Measurements from ENCODE around the gene C4orf50.

Gene C4orf50

GRCh38 chr4:5976921-5977320 lies 41.3 kb downstream of the C4orf50 start:
- H3F3A ChIP-seq (ENCODE audit: insufficient read depth), result no peaks in the 10 kb centered on the region
- H3K79me2 ChIP-seq (ENCODE audit: insufficient read depth, low read length), result no peaks in the 10 kb centered on the region
- no peak overlapping the region for H3K27ac ChIP-seq (ENCODE audit: low read depth, low read length)
- H4K20me1 ChIP-seq (ENCODE audit: low read depth, low read length), result no peaks in the 10 kb centered on the region
- no peaks in the 10 kb centered on the region for H3K9me2 ChIP-seq (replicated peaks; ENCODE audit: insufficient read depth, low read length)
- TF ChIP-seq EZH2phosphoT487 (conservative IDR thresholded peaks at IDR 0.05; ENCODE audit: low read length) (no peak), CTCF (IDR thresholded peaks at IDR 0.05; ENCODE audit: insufficient read depth, low read length, poor library complexity, severe bottlenecking) (no peak)
- no peaks in the 10 kb centered on the region for H3K9me3 ChIP-seq (ENCODE audit: insufficient read depth, low read length)
- H3K4me3 ChIP-seq (ENCODE audit: insufficient read depth, low read length, poor library complexity, severe bottlenecking), result no peak overlapping the region
- no peak overlapping the region for H3K9ac ChIP-seq (ENCODE audit: low read length)
- H3K4me2 ChIP-seq (ENCODE audit: low read depth, low read length, poor library complexity, severe bottlenecking), result no peak overlapping the region
- H3K36me3 ChIP-seq (ENCODE audit: low read length), result no peaks in the 10 kb centered on the region
- no peak overlapping the region for H2AFZ ChIP-seq (ENCODE audit: low read depth, low read length, severe bottlenecking)
- no peaks in the 10 kb centered on the region for H3K27me3 ChIP-seq (ENCODE audit: low read length)

- Histone ChIP-seq H4K20me1 (ENCODE audit: low read depth, low read length) (no peaks in the 10 kb centered on the region), H3K9me2 (replicated peaks; ENCODE audit: insufficient read depth, low read length) (no peaks in the 10 kb centered on the region), H3K9me3 (ENCODE audit: insufficient read depth, low read length) (no peaks in the 10 kb centered on the region), H3K9ac (ENCODE audit: low read length) (no peak overlapping the region), H2AFZ (ENCODE audit: low read depth, low read length, severe bottlenecking) (no peak overlapping the region), H3F3A (ENCODE audit: insufficient read depth) (no peaks in the 10 kb centered on the region), H3K4me3 (ENCODE audit: insufficient read depth, low read length, poor library complexity, severe bottlenecking) (no peak overlapping the region), H3K4me2 (ENCODE audit: low read depth, low read length, poor library complexity, severe bottlenecking) (no peak overlapping the region), H3K79me2 (ENCODE audit: insufficient read depth, low read length) (no peaks in the 10 kb centered on the region), H3K27me3 (ENCODE audit: low read length) (no peaks in the 10 kb centered on the region), H3K27ac (ENCODE audit: low read depth, low read length) (no peak overlapping the region), H3K36me3 (ENCODE audit: low read length) (no peaks in the 10 kb centered on the region)
- TF ChIP-seq CTCF (IDR thresholded peaks at IDR 0.05; ENCODE audit: insufficient read depth, low read length, poor library complexity, severe bottlenecking) (no peak), EZH2phosphoT487 (conservative IDR thresholded peaks at IDR 0.05; ENCODE audit: low read length) (no peak)
These were observed 41.8 kb downstream of the C4orf50 start for GRCh38 chr4:5976431-5976830.

GRCh38 chr4:5974321-5974720 lies 43.9 kb downstream of the C4orf50 start:
- Histone ChIP-seq H3K9me3 (ENCODE audit: insufficient read depth, low read length) (no peaks in the 10 kb centered on the region), H3K27me3 (ENCODE audit: low read length) (no peaks in the 10 kb centered on the region), H3K4me2 (ENCODE audit: low read depth, low read length, poor library complexity, severe bottlenecking) (no peak overlapping the region), H3K4me3 (ENCODE audit: insufficient read depth, low read length, poor library complexity, severe bottlenecking) (no peak overlapping the region), H3K27ac (ENCODE audit: low read depth, low read length) (no peak overlapping the region), H3K9me2 (replicated peaks; ENCODE audit: insufficient read depth, low read length) (no peaks in the 10 kb centered on the region), H2AFZ (ENCODE audit: low read depth, low read length, severe bottlenecking) (no peak overlapping the region), H4K20me1 (ENCODE audit: low read depth, low read length) (no peaks in the 10 kb centered on the region), H3F3A (ENCODE audit: insufficient read depth) (no peaks in the 10 kb centered on the region), H3K36me3 (ENCODE audit: low read length) (no peaks in the 10 kb centered on the region), H3K79me2 (ENCODE audit: insufficient read depth, low read length) (no peaks in the 10 kb centered on the region), H3K9ac (ENCODE audit: low read length) (no peak overlapping the region)
- TF ChIP-seq CTCF (IDR thresholded peaks at IDR 0.05; ENCODE audit: insufficient read depth, low read length, poor library complexity, severe bottlenecking), result no peak
- TF ChIP-seq EZH2phosphoT487 (conservative IDR thresholded peaks at IDR 0.05; ENCODE audit: low read length), result no peak

Data from SU-DHL-6 (cell line).